ENCODE results near the gene ARHGAP24. TPM values are rescaled to one million over a fixed set of nuclear protein-coding genes. Genes with fewer than 3 reads are reported as not detected.
"Not testable (repeated sequence)": the region's sequence is repeated elsewhere in the genome, so short reads cannot be mapped to it uniquely, and the experiment has no call there.

The ARHGAP24 gene
- polyA plus RNA-seq, 4 donors: 109 to 126 (median 121) TPM

- no peak for DNase-seq (ENCODE audit: low read depth in 4 of 4, low spot score in 3 of 4)
These were observed 165.0 kb downstream of the ARHGAP24 start for GRCh38 chr4:85639946-85640345.

DNA sequence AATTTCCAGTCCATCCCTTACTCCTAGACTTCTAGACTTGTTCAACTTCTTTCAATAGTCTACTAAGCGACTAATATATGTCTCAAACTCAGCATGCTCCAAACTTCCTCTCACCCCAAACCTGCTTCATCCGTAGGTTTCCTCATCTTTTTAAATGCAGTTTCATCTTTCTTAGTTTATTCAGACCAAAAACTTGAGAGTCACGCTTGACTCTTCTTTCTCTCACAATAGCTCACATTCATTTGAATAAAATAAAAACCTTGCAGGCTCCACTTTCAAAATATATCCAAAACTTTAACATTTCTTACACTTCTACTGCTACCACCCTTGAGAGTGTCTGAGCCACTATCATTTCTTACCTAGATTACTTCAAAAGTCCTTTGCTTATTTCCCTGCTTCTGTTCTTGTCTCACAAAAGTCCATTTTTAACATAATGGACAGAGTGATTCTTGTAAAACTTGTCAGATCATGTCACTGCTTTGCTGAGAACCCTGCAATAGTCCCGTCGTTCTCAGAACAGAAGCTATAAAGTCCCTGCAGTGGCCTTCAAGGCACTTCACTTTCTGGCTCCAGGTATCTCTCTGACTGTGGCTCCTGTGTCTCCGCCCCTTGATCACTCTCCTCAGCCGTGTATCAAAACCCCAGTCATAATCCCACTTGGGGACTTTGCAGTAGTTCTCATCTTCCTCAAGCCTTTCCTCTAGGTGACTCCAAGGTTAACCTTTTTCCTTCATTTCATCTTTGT, 167.6 kb downstream of the ARHGAP24 start:
- DNase-seq (ENCODE audit: low read depth in 4 of 4, low spot score in 3 of 4): no peak

DNA sequence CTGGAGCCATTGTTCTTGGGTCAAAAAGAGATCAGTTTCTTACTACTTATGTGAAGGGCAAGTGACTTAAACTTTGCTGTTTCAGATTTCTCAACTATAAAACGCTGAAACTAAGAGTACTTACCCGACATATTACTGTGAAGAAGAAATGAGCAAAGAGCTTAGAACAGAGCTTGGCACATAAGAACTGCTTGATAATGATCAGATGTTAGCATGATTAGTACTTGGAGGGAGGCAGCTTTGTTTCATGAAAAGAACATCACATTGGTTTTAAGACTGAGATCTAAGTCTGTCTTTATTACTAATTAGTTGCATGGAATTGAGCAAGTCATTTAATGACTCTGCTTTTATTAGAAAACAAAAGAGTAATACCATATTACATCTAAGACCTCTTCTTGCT, 169.1 kb downstream of the ARHGAP24 start:
- no peak for DNase-seq (ENCODE audit: low read depth in 4 of 4, low spot score in 3 of 4)

DNA sequence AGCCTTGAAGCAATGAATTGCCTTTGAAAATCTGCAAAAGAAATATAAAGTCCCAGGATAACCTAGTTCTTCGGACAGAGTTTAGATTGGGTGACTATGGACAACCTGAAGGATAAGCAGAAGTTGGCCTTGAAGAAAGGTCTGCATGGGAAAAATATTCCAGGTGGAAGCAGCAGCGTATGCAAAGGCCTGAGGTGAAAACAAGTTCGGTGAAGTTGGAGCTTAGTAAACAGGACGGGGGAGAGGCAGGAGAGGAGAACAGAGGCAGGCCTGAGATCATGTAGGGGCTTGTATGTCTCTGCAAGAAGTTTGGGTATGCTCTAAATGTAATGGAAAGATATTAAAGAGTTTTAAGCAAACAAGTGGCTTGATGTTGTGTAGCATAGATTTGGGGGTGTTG, 176.0 kb downstream of the ARHGAP24 start:
- DNase-seq (ENCODE audit: low read depth in 4 of 4, low spot score in 3 of 4): no peak

- DNase-seq (ENCODE audit: low read depth in 4 of 4, low spot score in 3 of 4): no peak
These were observed 182.0 kb downstream of the ARHGAP24 start for GRCh38 chr4:85656759-85657505.

- DNase-seq (ENCODE audit: low read depth in 4 of 4, low spot score in 3 of 4): no peak
These were observed 184.0 kb downstream of the ARHGAP24 start for GRCh38 chr4:85658766-85659439.

- DNase-seq (ENCODE audit: low read depth in 4 of 4, low spot score in 3 of 4): no peak
These were observed 184.8 kb downstream of the ARHGAP24 start for GRCh38 chr4:85659610-85660218.

- not testable (repeated sequence) for DNase-seq (ENCODE audit: low read depth in 4 of 4, low spot score in 3 of 4)
These were observed 191.7 kb downstream of the ARHGAP24 start for GRCh38 chr4:85666625-85667024.

DNA sequence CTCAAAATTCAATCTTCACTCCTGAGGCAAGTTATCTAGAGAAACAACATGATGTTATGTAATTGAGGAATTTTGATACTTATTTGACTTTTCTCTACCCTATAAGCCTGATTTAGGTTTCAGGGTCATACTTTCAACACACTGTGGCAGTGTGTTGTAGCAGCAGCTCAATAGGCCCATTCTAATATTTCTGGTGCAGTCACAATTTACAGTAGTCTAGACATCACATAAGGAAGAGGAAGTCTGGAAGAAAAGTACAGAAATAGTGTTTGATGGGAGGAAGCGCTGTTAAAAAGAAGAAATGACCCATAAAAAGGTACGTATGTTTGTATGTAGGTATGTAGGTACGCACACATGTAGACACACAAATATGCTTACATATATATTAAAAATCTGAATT, 194.3 kb downstream of the ARHGAP24 start:
- DNase-seq (ENCODE audit: low read depth in 4 of 4, low spot score in 3 of 4): no peak

- no peak for DNase-seq (ENCODE audit: low read depth in 4 of 4, low spot score in 3 of 4)
These were observed 195.1 kb downstream of the ARHGAP24 start for GRCh38 chr4:85669992-85670548.

DNA sequence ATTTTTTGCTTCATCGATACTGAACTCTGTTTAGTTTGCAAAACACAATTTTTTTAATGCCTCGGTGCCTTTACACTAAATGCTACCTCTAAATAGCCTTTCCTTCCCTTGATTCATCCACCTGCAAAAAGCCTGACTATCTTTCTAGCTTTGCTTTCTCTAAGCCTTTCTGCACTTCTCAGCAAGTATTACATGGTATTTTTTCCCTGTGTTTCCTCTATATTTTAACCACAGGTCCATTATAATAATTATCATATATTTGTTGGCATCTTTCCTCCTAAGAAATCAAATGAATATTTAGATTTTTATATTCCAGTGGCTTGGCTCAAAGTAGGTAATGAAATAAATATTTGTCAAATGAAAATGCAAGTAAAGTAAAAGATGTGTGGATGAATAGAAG, 196.2 kb downstream of the ARHGAP24 start:
- no peak for DNase-seq (ENCODE audit: low read depth in 4 of 4, low spot score in 3 of 4)

GRCh38 chr4:85672116-85672515, 197.2 kb downstream of the ARHGAP24 start:
- DNase-seq (ENCODE audit: low read depth in 4 of 4, low spot score in 3 of 4): no peak

DNA sequence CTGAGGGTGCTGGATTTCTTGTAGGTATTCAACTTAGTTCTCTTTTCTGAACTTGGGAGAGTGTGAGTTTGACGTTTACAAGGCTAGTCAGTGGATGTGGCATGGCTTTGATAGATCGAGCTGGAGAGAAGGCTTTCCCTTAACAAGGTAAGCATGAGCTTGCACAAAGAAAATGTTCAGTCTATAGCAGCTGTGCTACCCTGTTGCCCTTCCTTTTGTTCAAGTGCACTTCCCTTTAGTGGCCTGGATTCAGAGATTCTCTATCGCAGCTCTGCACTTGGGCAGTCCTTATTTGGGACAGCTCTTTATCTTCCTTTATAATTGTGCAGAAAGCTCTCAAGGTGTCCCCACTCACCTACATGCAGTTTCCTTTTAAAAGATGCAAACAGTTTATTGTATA, 198.0 kb downstream of the ARHGAP24 start:
- no peak for DNase-seq (ENCODE audit: low read depth in 4 of 4, low spot score in 3 of 4)

GRCh38 chr4:85673540-85673939, 198.6 kb downstream of the ARHGAP24 start:
- no peak for DNase-seq (ENCODE audit: low read depth in 4 of 4, low spot score in 3 of 4)

- DNase-seq (ENCODE audit: low read depth in 4 of 4, low spot score in 3 of 4): no peak
These were observed 200.4 kb downstream of the ARHGAP24 start for GRCh38 chr4:85675076-85676049.

GRCh38 chr4:85676050-85676425, 201.1 kb downstream of the ARHGAP24 start:
- no peak for DNase-seq (ENCODE audit: low read depth in 4 of 4, low spot score in 3 of 4)

GRCh38 chr4:85676850-85677590, 202.1 kb downstream of the ARHGAP24 start:
- no peak for DNase-seq (ENCODE audit: low read depth in 4 of 4, low spot score in 3 of 4)

- DNase-seq (ENCODE audit: low read depth in 4 of 4, low spot score in 3 of 4): no peak
These were observed 206.3 kb downstream of the ARHGAP24 start for GRCh38 chr4:85681221-85681657.

GRCh38 chr4:85681921-85682320, 207.0 kb downstream of the ARHGAP24 start:
- no peak for DNase-seq (ENCODE audit: low read depth in 4 of 4, low spot score in 3 of 4)

Measured in right renal pelvis (tissue), 4 donors.